Cerebellar nuclear complex (tissue), 1 donor: Measurements from ENCODE around the gene RBM20.
"Not testable (repeated sequence)": the region's sequence is repeated elsewhere in the genome, so short reads cannot be mapped to it uniquely, and the experiment has no call there.

Experiments used
- DNase-seq, 2 experiments: peaks; one replicate each; lab custom pipeline; 2025; lab: John Stamatoyannopoulos, UW

Gene RBM20

DNA sequence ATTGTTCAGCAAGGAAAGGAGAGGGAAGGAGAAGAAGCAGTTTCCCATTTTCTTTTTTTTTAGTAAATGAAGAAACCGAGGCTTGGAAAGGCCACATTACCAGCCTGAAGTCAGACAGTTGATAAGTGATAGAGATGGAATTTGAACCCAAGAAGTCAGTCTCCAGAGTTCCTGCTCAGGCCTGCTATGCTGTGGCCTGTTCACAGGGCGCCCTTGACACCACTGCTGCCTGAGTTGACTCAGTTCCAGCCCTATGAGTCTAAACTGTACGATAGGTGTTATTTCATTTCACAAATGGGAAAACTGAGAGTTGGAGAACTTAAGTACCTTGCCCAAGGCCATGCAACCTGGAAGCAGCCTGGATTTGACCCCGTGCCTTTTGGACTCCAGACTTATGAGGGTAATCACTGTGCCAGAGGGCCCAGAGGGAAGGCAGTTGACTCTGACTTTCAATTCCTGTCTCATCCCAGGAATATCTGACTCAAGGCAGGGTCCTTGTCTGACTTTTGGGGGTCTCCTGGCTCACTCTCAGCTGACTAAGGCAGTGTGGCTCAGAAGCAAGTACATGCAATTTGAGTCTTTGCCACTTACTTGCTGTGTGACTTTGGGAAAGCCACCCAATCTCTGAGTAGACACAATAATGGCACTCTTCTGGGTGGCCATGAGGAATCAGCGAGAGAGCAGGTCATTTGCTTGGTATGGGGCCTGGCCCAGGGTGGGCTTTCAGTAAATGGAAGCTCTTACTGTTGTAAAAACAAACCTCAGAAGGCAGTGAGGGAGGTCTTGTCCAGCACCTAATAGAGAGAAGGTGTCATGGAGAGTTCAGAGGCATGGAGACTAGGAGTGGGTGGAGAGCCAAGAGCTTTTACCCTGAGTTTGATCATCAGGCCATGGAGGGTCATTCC is 17.9 kb upstream of the RBM20 start:
- DNase-seq, result no peak

DNA sequence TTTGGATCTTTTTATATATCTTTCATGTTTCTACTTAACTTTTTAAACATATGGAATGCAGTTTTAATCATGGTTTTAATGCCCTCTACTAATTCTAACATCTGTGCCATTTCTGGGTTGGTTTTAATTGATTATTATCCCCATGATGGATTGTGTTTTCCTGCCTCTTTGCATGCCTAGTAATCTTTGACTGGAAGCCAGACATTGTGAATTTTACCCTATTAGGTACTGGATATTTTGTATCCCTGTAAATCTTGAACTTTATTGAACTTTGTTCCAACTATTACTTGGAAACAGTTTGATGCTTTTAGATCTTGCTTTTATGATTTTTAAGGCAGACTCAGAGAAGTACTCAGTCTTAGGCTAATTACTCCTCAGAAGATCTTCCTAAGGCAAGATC is 16.0 kb upstream of the RBM20 start:
- DNase-seq, result no peak

DNA sequence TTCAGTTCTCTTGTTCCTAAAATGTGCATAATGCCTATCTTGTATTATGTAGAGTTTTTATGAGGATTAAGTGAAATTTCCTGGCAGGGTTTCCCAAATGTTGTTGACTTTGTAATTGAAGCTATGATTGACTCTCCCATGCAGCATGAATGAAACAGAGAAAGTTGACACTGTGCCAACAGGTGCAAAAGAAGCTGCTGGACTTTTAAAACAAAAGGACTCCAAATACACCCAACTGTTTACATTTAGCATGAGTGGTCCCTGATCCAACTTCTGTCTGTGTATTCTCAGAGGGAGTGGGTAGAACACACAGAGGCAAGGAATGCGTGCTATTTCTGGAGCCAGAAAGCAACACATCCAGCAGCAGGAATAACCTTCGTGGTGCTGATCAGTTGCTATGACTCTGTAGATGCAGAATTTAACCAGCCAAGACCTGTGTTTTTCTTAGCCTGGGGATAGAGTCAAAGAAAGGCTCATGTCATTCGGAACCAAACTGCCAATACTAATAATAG is 14.4 kb upstream of the RBM20 start:
- DNase-seq, result no peak

DNA sequence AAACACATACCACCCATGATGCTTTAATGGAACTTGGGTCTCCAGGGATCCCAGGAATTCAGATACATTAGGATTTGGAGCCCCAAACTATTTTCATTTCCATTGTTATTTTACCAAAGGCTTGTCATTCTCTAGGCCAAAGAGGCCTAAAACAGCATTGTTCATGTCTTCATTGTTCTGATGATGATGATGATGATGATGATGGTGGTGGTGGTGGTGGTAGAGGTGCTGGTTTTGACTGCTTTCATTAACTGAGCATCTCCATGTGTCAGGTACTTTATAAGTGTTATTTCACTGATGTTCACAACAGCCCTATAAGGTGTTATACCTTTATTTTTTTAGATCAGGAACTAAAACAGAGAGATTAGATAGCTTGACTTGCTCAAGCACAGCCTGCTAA is 12.2 kb upstream of the RBM20 start:
- DNase-seq, result no peak

DNA sequence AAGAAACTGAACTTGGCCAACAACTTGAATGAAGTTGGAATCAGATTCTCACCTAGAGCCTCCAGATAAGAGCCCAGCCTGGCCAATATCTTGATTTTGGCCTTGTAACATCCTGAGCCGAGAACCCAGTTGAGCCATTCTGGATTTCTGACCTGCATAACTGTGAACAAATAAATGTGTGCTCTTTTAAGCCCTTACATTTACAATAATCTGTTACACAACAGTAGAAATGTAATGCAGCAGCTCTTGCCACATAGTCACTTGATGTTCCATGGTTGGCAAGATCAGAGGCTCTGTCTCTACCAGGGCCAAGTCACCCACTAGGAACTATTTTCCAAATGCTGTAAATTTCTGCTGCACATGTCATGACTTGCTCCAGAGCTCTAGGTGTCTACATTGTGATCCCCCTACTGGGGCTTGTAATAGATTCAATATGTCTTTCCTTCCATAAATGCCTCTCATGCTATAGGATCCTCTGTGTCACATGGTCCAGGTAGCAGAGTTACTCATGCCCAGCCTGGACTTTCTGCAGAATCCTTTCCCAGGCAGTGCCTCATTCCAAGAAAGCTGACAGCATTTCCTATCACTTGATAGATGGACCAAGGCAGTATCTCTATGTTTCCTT is 11.4 kb upstream of the RBM20 start:
- no peak for DNase-seq

DNA sequence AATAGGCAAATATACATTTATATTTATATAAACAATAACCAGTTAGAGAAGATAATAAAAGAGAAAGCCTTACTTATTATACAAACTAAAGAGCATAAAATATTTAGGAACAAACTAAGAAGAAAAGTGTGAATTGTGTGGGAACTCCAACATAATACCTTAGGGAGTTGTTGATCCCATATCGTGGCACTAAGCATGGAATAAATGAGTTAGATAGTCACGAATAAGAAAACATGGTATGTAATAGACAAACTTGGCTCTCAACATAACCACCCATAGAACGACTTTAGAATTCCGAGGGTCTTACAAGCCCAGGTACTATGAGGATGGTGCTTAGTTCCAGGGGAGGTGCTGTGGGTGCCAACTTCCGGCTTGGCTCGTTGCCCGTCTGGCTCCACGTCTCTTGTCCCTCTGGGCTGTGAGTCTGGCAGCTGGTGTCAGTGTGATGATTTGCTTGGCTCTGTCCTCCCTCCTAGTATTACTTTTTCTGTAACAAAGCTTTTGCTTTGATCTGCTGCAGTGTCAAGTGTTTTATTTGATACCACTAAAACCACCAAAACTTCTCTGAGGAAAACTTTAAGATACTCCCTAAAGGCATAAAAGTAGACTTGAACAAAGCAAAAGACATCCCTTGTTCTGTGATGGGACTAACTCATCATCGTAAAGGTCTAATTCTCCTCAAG is 9.5 kb upstream of the RBM20 start:
- DNase-seq, result no peak

DNA sequence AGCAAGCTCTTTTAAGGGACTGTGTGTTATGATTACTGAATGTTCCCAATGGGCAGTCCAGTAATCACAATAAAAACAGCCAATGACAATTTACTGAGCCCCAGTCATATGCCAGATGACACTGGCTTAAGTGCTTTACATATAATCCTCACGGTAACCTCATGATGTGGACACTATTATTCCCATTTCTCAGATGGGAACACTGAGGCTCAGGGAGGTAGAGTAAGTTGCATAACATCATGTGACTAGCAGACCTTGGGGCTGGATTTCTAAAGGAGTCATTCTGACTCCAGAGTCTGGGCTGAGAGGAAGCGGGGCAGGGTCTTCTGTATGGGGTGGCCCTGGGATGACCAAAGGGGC is 7.6 kb upstream of the RBM20 start:
- DNase-seq, result no peak

DNA sequence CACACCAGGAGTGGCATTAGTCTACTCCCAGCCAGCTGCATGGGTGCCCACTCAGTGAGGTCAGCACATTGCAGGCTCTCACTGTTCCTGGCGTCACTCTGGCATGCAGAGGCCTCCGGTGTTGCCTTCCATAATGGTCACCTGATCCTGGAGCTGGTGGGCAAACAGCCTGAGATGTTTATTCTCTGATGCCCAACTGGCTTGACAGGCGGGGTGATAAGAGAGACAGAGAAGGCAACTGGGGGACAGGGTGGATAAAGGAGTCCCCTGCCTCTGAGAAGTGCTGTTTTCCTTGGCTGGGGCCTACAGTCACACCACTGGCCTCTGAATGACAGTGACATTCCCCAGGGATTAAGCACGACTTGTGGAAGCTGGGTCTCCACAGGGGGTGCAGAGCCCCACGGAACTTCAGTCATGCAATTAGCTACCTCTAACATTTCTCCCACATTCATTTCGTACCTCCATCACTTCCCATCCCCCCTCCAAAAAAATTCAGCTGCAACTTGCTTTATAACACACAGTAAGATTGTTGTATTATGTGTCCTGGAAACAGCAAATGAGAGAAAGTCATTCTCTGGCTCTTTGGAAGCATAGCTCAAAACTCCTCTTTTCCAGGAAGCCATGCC is 7.1 kb upstream of the RBM20 start:
- DNase-seq, result no peak

DNA sequence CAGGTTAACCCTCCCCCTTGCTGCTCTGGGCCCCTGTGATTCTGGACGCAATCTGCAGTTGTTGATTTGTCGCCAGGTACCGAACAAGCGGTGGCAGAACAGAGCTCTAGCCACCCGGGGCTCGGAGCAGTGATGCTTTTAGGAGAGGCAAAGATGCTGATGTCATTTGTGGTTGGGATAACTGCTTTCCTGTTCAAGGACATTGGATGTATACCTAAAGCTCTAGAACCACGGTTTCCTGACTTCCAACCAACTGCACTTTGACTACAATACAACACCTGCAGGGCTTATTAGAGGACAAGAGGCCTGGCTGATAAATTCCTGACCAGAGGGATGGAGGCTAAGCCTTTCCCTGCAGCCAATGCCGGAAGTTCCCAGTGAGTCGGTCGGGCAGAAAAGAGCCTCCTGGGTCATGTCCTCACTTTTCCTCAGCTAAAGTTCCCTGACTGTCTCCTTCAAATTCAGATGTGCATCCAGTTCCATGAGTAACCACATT is 6.5 kb upstream of the RBM20 start:
- no peak for DNase-seq

DNA sequence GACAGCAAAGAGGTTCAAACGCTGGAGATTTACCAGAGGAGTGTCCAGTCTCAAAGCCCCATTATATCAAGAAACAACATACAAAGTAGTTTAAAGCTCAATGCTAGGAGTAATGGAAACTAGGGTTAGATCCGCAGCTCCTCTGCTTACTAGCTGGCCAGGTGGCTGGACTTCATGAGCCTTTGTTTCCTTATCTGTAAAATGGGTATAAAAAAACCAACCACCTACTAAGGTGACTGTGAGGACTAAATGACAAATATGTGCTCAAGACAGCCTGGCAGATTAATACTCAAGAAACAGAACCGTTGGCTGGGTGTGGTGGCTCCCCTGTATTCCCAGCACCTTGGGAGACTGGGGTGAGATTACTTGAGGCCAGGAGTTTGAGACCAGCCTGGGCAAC is 5.8 kb upstream of the RBM20 start:
- no peak for DNase-seq

DNA sequence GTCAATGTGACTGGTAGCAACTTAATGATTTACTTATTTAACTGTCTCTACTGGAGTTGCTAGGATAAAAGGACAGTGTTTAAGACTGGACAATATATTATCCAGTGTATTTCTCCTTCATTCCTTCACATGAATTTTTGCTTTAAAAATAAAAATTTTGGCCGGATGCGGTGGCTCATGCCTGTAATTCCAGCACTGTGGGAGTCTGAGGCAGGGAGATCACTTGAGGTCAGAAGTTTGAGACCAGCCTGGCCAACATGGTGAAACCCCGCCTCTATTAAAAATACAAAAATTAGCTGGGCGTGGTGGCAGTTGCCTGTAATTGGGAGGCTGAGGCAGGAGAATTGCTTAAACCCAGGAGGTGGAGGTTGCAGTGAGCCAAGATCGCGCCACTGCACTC is 5.1 kb upstream of the RBM20 start:
- DNase-seq, result not testable (repeated sequence)

DNA sequence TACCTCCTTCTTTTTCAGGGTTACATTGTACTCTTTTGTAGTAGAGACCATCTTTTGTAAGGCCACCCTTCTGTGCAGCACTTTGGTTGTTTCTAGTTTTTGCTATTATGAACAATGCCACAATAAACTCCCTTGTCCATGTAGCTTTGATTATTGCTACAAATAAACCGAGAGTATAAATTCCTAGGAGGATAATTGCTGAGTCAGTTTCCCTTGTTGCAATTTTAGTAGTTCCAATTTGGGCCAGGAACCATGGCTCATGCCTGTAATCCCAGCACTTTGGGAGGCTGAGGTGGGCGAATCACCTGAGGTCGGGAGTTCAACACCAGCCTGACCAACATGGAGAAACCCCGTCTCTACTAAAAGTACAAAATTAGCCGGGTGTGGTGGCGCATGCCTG is 4.3 kb upstream of the RBM20 start:
- DNase-seq, result not testable (repeated sequence)

DNA sequence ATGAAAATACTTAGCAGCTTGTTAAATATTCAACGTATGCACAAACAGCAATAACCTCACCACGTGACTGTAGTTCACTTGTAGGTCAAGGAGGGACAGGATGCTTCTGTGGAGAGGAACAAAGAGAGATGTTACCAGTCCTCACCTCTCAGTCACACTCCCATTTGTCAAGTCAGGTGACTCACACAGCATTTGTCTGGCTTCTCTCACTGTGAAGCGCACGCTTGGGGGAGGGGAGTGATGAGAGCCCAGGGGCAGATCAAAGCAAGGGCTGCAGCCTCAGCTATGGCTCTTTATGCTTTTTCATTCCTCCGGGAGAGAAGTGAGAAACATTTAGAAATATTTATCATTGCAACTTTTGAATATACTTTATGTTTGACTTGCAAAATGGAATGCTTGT is 2.9 kb upstream of the RBM20 start:
- no peak for DNase-seq

DNA sequence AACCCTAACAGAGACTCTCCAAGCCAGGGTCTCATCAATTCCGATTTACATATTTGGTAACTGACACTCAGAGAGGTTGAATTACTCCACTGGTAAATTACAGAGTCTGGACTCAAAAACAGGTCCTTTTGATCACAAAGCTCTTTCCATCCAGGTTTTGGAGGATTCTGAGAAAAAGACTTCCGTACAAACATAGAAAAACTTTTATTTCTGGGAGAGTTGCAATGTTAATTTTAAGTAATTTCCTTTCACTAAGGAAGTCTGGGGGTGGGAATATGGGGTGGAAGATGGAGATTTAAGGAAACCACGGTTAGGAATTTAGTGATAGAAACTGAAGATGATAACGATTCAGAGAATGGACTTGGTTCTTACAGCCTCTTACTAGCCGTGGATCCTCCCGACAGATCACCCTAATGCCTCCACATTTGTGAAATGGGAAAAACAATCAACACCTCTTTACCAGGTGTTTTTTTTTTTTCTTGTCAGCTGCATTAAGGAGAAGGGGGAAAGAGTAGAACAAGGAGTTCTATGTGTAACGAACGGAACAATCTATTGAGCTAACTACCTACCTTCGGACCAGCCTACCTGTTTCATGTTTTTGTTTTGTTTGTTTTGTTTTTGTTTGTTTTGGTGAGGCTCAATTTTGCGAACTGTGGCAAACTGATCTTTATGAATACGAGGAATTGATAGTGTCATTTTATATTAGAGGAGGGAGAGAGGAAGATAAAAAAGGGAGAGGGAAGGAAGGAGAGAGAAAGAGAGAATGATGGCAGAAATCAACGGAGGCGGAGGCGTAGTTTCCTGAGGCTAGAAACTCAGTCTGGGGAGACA is 1.7 kb upstream of the RBM20 start:
- DNase-seq, result no peak

DNA sequence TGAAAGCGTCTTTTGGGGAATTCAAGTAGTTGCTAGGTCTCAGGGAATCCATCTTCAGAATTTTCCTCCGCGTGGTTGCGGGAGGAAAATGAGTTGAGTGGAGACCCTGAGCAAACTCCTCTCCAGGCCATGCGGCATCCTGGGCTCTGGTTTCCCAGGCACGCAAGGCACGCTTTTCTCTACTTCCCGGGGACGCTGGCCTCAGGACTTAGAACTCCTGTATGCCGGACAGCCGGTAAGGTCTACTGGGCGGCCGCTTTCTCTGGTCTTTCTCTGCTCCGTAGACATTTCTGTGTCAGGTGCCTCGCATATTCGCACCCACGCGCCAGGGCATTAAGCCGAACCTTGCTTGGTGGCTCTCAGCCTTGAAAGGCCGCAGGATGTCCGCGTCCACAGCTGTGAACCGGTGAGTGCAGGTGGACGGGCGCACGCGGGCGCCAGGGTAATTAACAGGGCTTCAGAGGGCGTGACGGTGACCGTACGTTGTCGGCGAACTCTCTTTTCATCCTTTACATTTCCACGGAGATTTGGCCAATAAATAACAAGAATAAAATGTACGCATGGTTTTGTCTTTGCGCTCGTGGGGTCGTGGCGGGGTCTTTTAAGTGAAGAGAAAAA is 992 bp upstream of the RBM20 start:
- DNase-seq, result no peak

DNA sequence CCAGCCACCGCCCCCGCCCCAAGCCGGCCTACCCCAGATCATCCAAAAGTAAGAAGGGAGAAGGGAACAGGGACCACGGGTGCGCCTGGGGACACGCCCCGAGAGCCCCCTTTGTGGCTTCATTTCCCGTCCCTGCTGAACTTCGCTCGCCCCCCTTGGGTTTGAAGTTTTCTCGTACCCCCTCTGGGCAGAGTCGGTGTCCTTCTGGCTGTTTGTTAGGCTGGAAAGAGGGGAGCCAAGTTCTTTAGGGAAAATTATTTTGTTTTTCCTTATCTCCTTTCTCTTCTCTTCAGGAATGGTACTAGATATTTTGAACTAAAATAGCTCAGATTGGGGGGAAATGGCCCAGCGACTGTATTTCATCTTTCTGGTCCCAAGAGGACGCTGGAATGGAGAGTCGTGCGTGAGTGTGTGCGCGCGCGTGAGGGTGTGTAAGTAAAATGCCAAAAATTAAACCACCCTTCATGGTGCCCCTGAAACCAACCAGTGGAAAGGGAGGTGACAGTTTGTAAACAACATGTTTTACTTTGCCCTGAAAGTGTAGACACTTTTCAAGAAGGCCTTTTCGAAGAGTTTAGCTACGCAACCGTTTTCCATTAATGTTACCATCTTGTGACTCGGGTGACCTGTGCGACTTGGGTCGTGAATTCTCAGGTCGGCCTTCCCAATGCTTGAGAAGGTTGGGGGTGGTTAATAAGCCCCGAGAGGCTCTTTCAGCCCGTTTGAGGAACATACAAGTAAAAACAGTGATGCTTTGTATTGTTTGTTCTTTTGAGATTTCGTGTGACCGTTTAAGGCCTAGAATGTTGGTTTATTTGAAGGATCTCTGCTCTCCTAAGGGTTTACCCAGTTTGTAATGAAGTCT is 694 bp downstream of the RBM20 start:
- DNase-seq, result no peak

DNA sequence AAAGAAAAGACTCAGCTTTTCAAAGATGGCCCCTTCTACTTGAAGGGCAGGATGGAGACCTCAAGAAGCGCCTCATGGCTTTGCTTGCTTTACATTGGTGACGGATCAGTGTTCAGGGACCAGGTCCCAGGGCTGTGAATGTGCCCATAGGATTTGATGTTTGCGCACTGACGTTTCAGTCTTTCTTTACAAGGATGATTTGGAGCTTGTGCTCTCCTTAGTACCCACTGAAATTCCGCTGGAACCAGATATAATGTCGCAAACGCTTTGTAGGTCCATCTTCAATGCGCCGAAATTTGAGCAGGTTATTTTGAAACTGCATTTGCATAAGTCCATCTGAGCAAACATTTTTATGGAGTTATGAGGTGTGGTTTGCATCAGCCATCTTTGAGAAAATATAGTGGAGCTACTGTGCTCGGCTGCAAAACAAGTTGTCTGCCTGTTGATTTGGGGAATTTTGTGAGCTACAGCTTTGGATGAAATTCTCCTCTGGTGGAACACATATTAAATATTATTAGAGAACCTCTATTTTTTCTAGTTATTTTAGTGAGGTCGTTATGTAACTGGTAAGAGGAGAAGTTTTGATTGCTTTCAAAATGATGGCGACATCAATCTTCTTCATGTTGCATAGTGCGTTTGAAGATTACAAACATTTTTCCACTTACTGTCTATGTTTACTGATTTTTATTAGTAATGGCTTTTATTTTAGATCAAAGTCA is 2.4 kb downstream of the RBM20 start:
- DNase-seq, result no peak

DNA sequence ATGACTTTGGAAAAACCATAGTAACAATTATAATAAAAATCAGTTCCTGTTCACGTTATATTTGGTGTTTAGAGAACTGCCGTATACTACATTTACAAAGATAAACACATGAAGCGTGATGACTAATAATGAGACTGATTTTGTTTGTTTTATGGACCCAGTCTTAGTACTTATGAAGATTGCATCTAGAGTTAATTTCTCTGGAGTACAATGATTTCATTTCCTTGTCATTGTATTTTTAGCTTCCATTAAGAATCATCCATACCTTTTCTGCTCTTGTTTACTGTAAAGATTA is 2.9 kb downstream of the RBM20 start:
- DNase-seq, result no peak

DNA sequence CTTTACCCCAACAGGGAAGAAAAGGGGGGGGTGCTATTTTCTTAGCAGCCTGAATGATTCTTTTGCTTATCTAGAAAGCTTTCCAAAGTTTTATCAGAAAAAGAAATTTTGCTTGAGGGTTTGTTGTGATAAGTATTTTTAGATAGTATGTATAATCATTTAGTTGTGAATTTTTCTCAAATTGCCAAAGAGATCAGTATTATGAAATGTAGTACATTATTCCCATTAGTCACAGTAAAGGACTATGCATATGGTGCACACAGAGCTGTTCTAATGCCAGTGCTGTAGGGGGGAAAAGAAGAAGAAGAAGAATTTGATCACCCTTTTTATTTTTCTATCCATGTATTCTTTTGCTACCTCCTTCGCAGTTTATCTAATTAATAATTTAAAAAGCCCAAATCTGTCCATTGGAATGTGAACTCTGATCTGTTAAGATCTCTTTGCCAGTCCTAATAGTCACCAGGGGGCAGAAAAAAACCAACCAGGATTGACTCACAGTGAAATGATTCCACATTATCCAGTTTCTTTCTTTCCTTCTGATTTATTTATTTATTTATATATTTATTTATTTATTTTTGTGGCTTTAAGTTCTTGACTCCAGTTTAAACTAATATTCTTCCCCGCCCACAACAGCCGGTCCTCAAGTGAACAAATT is 4.7 kb downstream of the RBM20 start:
- DNase-seq, result no peak
